ENCODE measurements around the gene TMEM208. TPM values are rescaled to one million over a fixed set of nuclear protein-coding genes. Genes with fewer than 3 reads are reported as not detected.

Gene TMEM208
- total and polyA plus RNA-seq, 2 experiments from 2014 or later: 53.8 to 97.0 TPM

DNA sequence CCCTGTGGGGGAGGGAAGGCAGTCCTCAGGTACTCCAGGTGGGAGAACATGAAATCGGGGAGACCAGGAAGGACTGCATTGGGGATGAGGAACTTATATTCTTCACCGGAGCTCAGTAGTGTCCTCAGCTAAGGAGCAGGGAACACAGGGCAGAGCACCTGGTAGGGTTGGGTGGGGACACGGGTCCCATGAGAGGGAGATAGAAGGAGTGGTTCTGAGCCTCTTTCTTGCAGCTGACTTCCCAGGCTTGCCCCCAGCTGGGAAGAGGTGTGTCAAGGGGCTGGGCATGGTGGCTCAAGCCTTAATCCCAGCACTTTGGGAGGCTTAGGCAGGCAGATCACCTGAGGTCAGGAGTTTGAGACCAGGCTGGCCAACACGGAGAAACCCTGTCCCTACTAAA, 18.3 kb downstream of the TMEM208 start:
- WGBS, 2 experiments (ENCODE audit: low coverage in 1 of 2, low lambda C conversion rate in 2 of 2, missing lambda C conversion rate in 2 of 2): 85 to 89% methylated on average over 4 of the region's 4 CpGs
- H3K4me1 ChIP-seq (ENCODE audit: insufficient read depth): peaks cover 69% of the 10 kb centered on the region
- peaks cover 48% of the 10 kb centered on the region for H3F3A ChIP-seq (ENCODE audit: insufficient read depth)
- no peaks in the 10 kb centered on the region for H3K27me3 ChIP-seq (replicated peaks; ENCODE audit: insufficient read depth)
- no peaks in the 10 kb centered on the region for H4K20me1 ChIP-seq (ENCODE audit: insufficient read depth)
- H3K4me2 ChIP-seq (ENCODE audit: unreplicated experiment): peak overlapping the region; percentile 86
- H3K9me2 ChIP-seq (ENCODE audit: insufficient read depth): no peaks in the 10 kb centered on the region
- TF ChIP-seq EZH2 (IDR thresholded peaks at IDR 0.05; ENCODE audit: insufficient read depth, poor library complexity, severe bottlenecking): no peak
- TF ChIP-seq EZH2phosphoT487 (IDR thresholded peaks at IDR 0.05; ENCODE audit: insufficient read depth, low read depth): no peak
- H3K4me3 ChIP-seq: peak overlapping the region; percentile 88
- no peak for DNase-seq
- peaks cover 25% of the 10 kb centered on the region for H3K79me2 ChIP-seq (ENCODE audit: insufficient read depth)
- in situ Hi-C loops (cut with MboI): no loop called here
- H3K27ac ChIP-seq: peak overlapping the region; percentile 94
- H3K9ac ChIP-seq: peak overlapping the region; percentile 72
- no peak overlapping the region for H2AFZ ChIP-seq
- no peaks in the 10 kb centered on the region for H3K36me3 ChIP-seq (ENCODE audit: low read depth)
- no peaks in the 10 kb centered on the region for H3K9me3 ChIP-seq (ENCODE audit: low read depth)

DNA sequence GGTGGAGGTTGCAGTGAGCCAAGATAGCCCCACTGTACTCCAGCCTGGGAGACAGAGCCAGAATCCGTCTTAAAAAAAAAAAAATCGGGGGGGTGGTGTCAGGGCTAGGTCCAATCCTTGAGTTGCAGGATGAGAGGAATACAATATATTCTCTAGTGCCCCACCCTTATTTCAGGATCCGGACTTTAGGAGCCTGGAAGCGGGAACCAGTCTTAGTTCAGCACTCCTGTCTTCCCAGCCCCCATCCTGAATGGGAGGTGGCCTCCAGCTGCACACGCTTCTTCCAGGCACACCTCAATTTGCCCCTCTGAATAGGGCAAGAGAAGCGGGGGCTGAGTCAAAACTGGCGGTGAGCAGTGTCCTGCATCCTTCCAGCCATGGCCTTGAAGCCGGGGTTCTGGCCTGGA, 18.7 kb downstream of the TMEM208 start:
- peaks cover 50% of the 10 kb centered on the region for H3F3A ChIP-seq (ENCODE audit: insufficient read depth)
- H3K9me3 ChIP-seq (ENCODE audit: low read depth): no peaks in the 10 kb centered on the region
- H3K27ac ChIP-seq: peak overlapping the region; percentile 94
- peaks cover 65% of the 10 kb centered on the region for H3K4me1 ChIP-seq (ENCODE audit: insufficient read depth)
- peaks cover 25% of the 10 kb centered on the region for H3K79me2 ChIP-seq (ENCODE audit: insufficient read depth)
- H2AFZ ChIP-seq: peak overlapping the region; percentile 58
- no peaks in the 10 kb centered on the region for H3K36me3 ChIP-seq (ENCODE audit: low read depth)
- peak overlapping the region; percentile 72 for H3K9ac ChIP-seq
- H3K27me3 ChIP-seq (replicated peaks; ENCODE audit: insufficient read depth): no peaks in the 10 kb centered on the region
- in situ Hi-C loops (cut with MboI): no loop called here
- no peaks in the 10 kb centered on the region for H3K9me2 ChIP-seq (ENCODE audit: insufficient read depth)
- H4K20me1 ChIP-seq (ENCODE audit: insufficient read depth): no peaks in the 10 kb centered on the region
- peak overlapping the region; percentile 88 for H3K4me3 ChIP-seq
- 3 to 5% methylated on average over 8 of the region's 8 CpGs for WGBS, 2 experiments (ENCODE audit: low coverage in 1 of 2, low lambda C conversion rate in 2 of 2, missing lambda C conversion rate in 2 of 2)
- H3K4me2 ChIP-seq (ENCODE audit: unreplicated experiment): peak overlapping the region; percentile 86
- DNase-seq: peak; percentile 75
- TF ChIP-seq EZH2phosphoT487 (IDR thresholded peaks at IDR 0.05; ENCODE audit: insufficient read depth, low read depth): no peak
- TF ChIP-seq EZH2 (IDR thresholded peaks at IDR 0.05; ENCODE audit: insufficient read depth, poor library complexity, severe bottlenecking): no peak

DNA sequence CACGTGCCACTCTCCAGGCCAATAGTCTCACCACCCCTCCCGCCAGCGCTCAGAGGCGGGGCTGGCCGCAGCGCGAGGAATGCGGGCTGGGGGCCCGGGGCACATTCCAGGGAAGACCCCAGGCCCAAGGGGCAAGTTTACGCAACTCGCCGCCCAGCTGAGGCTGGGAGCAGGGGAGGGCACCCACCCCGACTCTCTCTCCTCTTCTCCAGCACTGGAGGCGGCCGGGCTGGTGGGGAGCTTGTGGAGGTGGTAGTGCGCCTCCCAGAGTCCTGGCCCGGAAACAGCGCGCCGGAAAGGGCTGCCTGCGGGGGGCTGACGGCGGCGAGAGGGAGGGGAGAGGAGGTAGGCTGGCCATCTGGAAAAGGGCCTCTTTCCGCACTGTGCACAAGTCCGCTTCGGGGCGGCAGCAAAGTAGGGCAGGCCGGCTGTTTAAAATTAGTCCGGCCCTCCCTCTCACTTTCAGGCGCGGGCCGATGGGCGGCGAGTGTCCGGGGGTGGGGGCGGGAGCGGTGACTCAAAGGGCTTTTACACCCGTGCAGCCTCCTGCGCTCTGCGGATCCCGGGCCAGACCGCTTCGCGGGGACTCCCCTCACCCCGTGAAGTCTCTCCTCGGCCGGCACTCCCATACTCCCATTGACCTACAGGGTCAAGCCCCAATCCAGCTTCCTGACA, 19.3 kb downstream of the TMEM208 start:
- peak; percentile 90 for DNase-seq
- Histone ChIP-seq H3K9me2 (ENCODE audit: insufficient read depth) (no peaks in the 10 kb centered on the region), H3K27me3 (replicated peaks; ENCODE audit: insufficient read depth) (no peaks in the 10 kb centered on the region), H3K4me2 (ENCODE audit: unreplicated experiment) (peak overlapping the region; percentile 86), H3F3A (ENCODE audit: insufficient read depth) (peaks cover 52% of the 10 kb centered on the region), H3K4me1 (ENCODE audit: insufficient read depth) (peaks cover 62% of the 10 kb centered on the region), H3K36me3 (ENCODE audit: low read depth) (no peaks in the 10 kb centered on the region), H3K4me3 (peak overlapping the region; percentile 88), H3K27ac (peak overlapping the region; percentile 94), H3K9ac (peak overlapping the region; percentile 72), H2AFZ (peak overlapping the region; percentile 58), H3K9me3 (ENCODE audit: low read depth) (no peaks in the 10 kb centered on the region), H3K79me2 (ENCODE audit: insufficient read depth) (peaks cover 25% of the 10 kb centered on the region), H4K20me1 (ENCODE audit: insufficient read depth) (no peaks in the 10 kb centered on the region)
- 1% methylated on average over 34 to 44 of the region's 48 CpGs for WGBS, 2 experiments (ENCODE audit: low coverage in 1 of 2, low lambda C conversion rate in 2 of 2, missing lambda C conversion rate in 2 of 2)
- TF ChIP-seq EZH2 (IDR thresholded peaks at IDR 0.05; ENCODE audit: insufficient read depth, poor library complexity, severe bottlenecking): no peak
- TF ChIP-seq EZH2phosphoT487 (IDR thresholded peaks at IDR 0.05; ENCODE audit: insufficient read depth, low read depth): no peak
- in situ Hi-C loops (cut with MboI): no loop called here

DNA sequence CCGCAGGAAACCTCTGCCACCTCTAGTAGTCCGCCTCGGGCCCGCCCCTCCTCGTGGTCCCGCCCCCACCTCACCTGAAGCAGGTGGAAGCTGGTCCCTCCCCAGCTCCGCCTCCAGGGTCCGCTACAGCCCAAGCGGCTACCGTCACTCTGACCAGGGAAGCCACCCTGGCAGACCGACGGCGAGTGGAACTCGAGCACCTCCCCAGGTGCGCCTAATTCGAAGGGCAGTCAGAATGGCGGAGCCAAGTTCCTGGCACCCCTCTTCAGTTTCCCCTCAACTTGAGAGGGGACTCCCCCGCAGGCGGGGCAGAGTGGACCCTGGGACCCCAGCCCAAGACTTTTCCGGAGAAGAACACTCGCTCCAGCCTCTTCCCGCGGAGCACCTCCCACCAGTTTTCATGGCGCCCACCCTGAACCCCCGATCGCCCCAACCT, 19.8 kb downstream of the TMEM208 start:
- Histone ChIP-seq H3K9me2 (ENCODE audit: insufficient read depth) (no peaks in the 10 kb centered on the region), H3K79me2 (ENCODE audit: insufficient read depth) (peaks cover 25% of the 10 kb centered on the region), H3K27ac (peak overlapping the region; percentile 94), H3K9me3 (ENCODE audit: low read depth) (no peaks in the 10 kb centered on the region), H3F3A (ENCODE audit: insufficient read depth) (peaks cover 46% of the 10 kb centered on the region), H3K36me3 (ENCODE audit: low read depth) (no peaks in the 10 kb centered on the region), H4K20me1 (ENCODE audit: insufficient read depth) (no peaks in the 10 kb centered on the region), H3K27me3 (replicated peaks; ENCODE audit: insufficient read depth) (no peaks in the 10 kb centered on the region), H3K4me3 (peak overlapping the region; percentile 88), H3K4me1 (ENCODE audit: insufficient read depth) (peaks cover 56% of the 10 kb centered on the region), H3K4me2 (ENCODE audit: unreplicated experiment) (peak overlapping the region; percentile 86), H2AFZ (peak overlapping the region; percentile 58), H3K9ac (peak overlapping the region; percentile 72)
- WGBS, 2 experiments (ENCODE audit: low coverage in 1 of 2, low lambda C conversion rate in 2 of 2, missing lambda C conversion rate in 2 of 2): 1 to 2% methylated on average over 13 to 26 of the region's 26 CpGs
- in situ Hi-C loops (cut with MboI): no loop called here
- DNase-seq: peak; percentile 46
- TF ChIP-seq EZH2phosphoT487 (IDR thresholded peaks at IDR 0.05; ENCODE audit: insufficient read depth, low read depth) (no peak), EZH2 (IDR thresholded peaks at IDR 0.05; ENCODE audit: insufficient read depth, poor library complexity, severe bottlenecking) (no peak)
